WTC11 (cell line): Measurements from ENCODE around the gene ATP8B3. TPM values are rescaled to one million over a fixed set of nuclear protein-coding genes. Genes with fewer than 3 reads are reported as not detected.
A peak's percentile ranks its signal among the peaks of the same experiment; 100 is the strongest.

Experiments used
- ATAC-seq: fragments of 200-7000 bp; cut with Tn5 transposase; 2 replicates; pipeline ENCODE4 v1.10.0; 2021; ENCODE audit warnings: mild to moderate bottlenecking, moderate library complexity
- CTCF ChIA-PET: fragments of 300-600 bp; sonication (Branson Sonifier 250); formaldehyde crosslinking; loops from one replicate; lab custom pipeline; 2021; ENCODE audit warnings: antibody characterized with exemption; lab: Charles Lee
- POLR2A ChIA-PET: fragments of 350-600 bp; sonication (Branson Sonifier 250); formaldehyde crosslinking; loops from one replicate; lab custom pipeline; 2021; ENCODE audit warnings: antibody characterized with exemption; lab: Charles Lee
- DNase-seq: peaks from one replicate; pipeline ENCODE4 v3.0.0; 2021; ENCODE audit warnings: low spot score
- H3K27ac Mint-ChIP-seq: 2 replicates; pipeline ENCODE4 v1.8.0; 2021; ENCODE audit warnings: mixed read lengths
- H3K27me3 Mint-ChIP-seq: 2 replicates; pipeline ENCODE4 v1.8.0; 2021; ENCODE audit warnings: low read depth, mild to moderate bottlenecking, moderate library complexity, mixed read lengths
- H3K36me3 Mint-ChIP-seq: 2 replicates; pipeline ENCODE4 v1.8.0; 2021; ENCODE audit warnings: mixed read lengths
- H3K4me1 Mint-ChIP-seq: 2 replicates; pipeline ENCODE4 v1.8.0; 2022; ENCODE audit warnings: mixed read lengths
- H3K4me3 Mint-ChIP-seq: 2 replicates; pipeline ENCODE4 v1.8.0; 2021; ENCODE audit warnings: mild to moderate bottlenecking, moderate library complexity, mixed read lengths
- H3K9me3 Mint-ChIP-seq: 2 replicates; pipeline ENCODE4 v1.8.0; 2021; ENCODE audit warnings: mixed read lengths
- ELF4 ChIP-seq: sonication (generic); formaldehyde crosslinking; IDR thresholded peaks from 2 replicates; pipeline ENCODE4 v1.8.1; 2022; ENCODE audit warnings: low read depth, mild to moderate bottlenecking, moderate library complexity, missing genetic modification reagents
- EMX1 ChIP-seq: fragments of 250-450 bp; sonication (Bioruptor Pico); IDR thresholded peaks from 2 replicates; pipeline ENCODE4 v1.8.0; 2021; ENCODE audit warnings: mild to moderate bottlenecking
- IRF2 ChIP-seq: sonication (generic); formaldehyde crosslinking; IDR thresholded peaks from 2 replicates; pipeline ENCODE4 v1.8.0; 2022; ENCODE audit warnings: low read depth, missing genetic modification reagents, borderline replicate concordance
- NR2C2 ChIP-seq: sonication (generic); formaldehyde crosslinking; IDR thresholded peaks from 2 replicates; pipeline ENCODE4 v1.8.0; 2022; ENCODE audit warnings: mild to moderate bottlenecking, missing genetic modification reagents
- PRRX2 ChIP-seq: fragments of 250-450 bp; sonication (Bioruptor Pico); IDR thresholded peaks from 2 replicates; pipeline ENCODE4 v1.8.0; 2021; ENCODE audit warnings: mild to moderate bottlenecking
- SMAD4 ChIP-seq: sonication (generic); formaldehyde crosslinking; IDR thresholded peaks from 2 replicates; pipeline ENCODE4 v1.8.0; 2022; ENCODE audit warnings: mild to moderate bottlenecking, missing genetic modification reagents
- SP1 ChIP-seq: sonication (generic); formaldehyde crosslinking; conservative IDR thresholded peaks from 2 replicates; pipeline ENCODE4 v1.8.1; 2022; ENCODE audit warnings: missing genetic modification reagents
- ZNF121 ChIP-seq: sonication (generic); formaldehyde crosslinking; IDR thresholded peaks from 2 replicates; pipeline ENCODE4 v1.8.0; 2023; ENCODE audit warnings: missing genetic modification reagents
- ZNF317 ChIP-seq: sonication (generic); formaldehyde crosslinking; IDR thresholded peaks from 2 replicates; pipeline ENCODE4 v1.8.1; 2023; ENCODE audit warnings: low read depth, mild to moderate bottlenecking, moderate library complexity, missing genetic modification reagents, borderline replicate concordance
- ZNF396 ChIP-seq: fragments of 250-450 bp; sonication (Bioruptor Pico); IDR thresholded peaks from 2 replicates; pipeline ENCODE4 v1.8.0; 2021; ENCODE audit warnings: mild to moderate bottlenecking, moderate library complexity, borderline replicate concordance
- total RNA-seq: library from RNA; stranded (reverse); gene quantifications from 3 replicates; pipeline ENCODE4 v1.2.3, GENCODE V29; 2021
- TF ChIP-seq, protein P1 (sequence below): sonication (generic); formaldehyde crosslinking; IDR thresholded peaks from 2 replicates; pipeline ENCODE4 v1.8.0; 2023; ENCODE audit warnings: missing genetic modification reagents, mild to moderate bottlenecking, borderline replicate concordance
- TF ChIP-seq, protein P2 (sequence below): sonication (generic); formaldehyde crosslinking; IDR thresholded peaks from 2 replicates; pipeline ENCODE4 v1.8.0; 2022; ENCODE audit warnings: missing genetic modification reagents
- TF ChIP-seq, protein P3 (sequence below): sonication (generic); formaldehyde crosslinking; IDR thresholded peaks from 2 replicates; pipeline ENCODE4 v1.8.0; 2022; ENCODE audit warnings: mild to moderate bottlenecking, missing genetic modification reagents
- TF ChIP-seq, protein P4 (sequence below): sonication (generic); formaldehyde crosslinking; IDR thresholded peaks from 2 replicates; pipeline ENCODE4 v1.8.1; 2022; ENCODE audit warnings: missing genetic modification reagents, borderline replicate concordance
- TF ChIP-seq, protein P5 (sequence below): fragments of 250-450 bp; sonication (Bioruptor Pico); IDR thresholded peaks from 2 replicates; pipeline ENCODE4 v2.1.2; 2022; ENCODE audit warnings: mild to moderate bottlenecking, moderate library complexity
- TF ChIP-seq, protein P6 (sequence below): fragments of 250-450 bp; sonication (Bioruptor Pico); IDR thresholded peaks from 2 replicates; pipeline ENCODE4 v1.9.0; 2021; ENCODE audit warnings: mild to moderate bottlenecking, borderline replicate concordance
- TF ChIP-seq, protein P7 (sequence below): fragments of 250-450 bp; sonication (Bioruptor Pico); IDR thresholded peaks from 2 replicates; pipeline ENCODE4 v1.9.0; 2021; ENCODE audit warnings: moderate library complexity, mild to moderate bottlenecking, inconsistent platforms, borderline replicate concordance
- TF ChIP-seq, protein P8 (sequence below): sonication (generic); formaldehyde crosslinking; IDR thresholded peaks from 2 replicates; pipeline ENCODE4 v1.8.0; 2022; ENCODE audit warnings: mild to moderate bottlenecking, missing genetic modification reagents

ATP8B3 gene
- total RNA-seq, 1 experiment from 2014 or later: 5.5 TPM

DNA sequence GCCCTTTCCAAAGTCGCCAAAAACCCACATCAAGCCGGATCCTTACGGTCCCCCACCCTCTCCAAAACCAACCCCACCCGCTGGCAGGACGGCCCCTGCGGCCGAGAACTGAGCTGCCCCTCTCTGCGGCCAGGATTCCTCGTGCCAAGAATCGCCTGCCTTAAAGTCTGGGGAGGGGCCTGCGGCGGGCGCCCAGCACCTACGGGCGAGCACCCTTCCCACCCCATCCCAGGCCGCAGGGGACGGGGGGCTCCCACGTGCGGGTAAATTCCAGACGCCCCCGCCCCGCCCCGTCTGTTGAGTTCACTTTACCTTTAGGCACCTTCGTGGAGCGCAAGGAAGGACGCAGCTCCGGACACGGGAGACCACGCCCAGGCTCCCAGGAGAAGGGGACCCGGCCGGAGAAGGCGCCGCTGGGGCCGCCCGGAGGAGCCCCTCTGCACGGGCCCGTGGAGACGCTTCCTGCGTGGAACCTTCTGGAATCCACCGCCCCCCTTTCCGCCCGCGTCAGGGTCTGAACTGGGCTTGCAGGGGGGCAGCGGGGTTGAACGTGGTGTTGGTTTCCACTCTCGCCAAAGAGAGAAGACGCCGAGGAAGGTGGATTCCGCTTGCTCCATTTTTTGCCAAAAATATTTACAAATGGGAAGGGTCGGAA lies 36.0 kb downstream of the ATP8B3 start:
- ATAC-seq: no peak
- Mint-ChIP-seq H3K36me3 (peaks cover 4% of the 10 kb centered on the region), H3K9me3 (peaks cover 6% of the 10 kb centered on the region), H3K4me1 (peaks cover 16% of the 10 kb centered on the region), H3K4me3 (peak overlapping the region; percentile 58), H3K27ac (no peak overlapping the region), H3K27me3 (peaks cover 98% of the 10 kb centered on the region)
- TF ChIP-seq, protein P1, sequence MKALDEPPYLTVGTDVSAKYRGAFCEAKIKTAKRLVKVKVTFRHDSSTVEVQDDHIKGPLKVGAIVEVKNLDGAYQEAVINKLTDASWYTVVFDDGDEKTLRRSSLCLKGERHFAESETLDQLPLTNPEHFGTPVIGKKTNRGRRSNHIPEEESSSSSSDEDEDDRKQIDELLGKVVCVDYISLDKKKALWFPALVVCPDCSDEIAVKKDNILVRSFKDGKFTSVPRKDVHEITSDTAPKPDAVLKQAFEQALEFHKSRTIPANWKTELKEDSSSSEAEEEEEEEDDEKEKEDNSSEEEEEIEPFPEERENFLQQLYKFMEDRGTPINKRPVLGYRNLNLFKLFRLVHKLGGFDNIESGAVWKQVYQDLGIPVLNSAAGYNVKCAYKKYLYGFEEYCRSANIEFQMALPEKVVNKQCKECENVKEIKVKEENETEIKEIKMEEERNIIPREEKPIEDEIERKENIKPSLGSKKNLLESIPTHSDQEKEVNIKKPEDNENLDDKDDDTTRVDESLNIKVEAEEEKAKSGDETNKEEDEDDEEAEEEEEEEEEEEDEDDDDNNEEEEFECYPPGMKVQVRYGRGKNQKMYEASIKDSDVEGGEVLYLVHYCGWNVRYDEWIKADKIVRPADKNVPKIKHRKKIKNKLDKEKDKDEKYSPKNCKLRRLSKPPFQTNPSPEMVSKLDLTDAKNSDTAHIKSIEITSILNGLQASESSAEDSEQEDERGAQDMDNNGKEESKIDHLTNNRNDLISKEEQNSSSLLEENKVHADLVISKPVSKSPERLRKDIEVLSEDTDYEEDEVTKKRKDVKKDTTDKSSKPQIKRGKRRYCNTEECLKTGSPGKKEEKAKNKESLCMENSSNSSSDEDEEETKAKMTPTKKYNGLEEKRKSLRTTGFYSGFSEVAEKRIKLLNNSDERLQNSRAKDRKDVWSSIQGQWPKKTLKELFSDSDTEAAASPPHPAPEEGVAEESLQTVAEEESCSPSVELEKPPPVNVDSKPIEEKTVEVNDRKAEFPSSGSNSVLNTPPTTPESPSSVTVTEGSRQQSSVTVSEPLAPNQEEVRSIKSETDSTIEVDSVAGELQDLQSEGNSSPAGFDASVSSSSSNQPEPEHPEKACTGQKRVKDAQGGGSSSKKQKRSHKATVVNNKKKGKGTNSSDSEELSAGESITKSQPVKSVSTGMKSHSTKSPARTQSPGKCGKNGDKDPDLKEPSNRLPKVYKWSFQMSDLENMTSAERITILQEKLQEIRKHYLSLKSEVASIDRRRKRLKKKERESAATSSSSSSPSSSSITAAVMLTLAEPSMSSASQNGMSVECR (CRISPR knock-in tag): no peak
- no peak for TF ChIP-seq EMX1 (CRISPR knock-in tag)
- TF ChIP-seq, protein P2, sequence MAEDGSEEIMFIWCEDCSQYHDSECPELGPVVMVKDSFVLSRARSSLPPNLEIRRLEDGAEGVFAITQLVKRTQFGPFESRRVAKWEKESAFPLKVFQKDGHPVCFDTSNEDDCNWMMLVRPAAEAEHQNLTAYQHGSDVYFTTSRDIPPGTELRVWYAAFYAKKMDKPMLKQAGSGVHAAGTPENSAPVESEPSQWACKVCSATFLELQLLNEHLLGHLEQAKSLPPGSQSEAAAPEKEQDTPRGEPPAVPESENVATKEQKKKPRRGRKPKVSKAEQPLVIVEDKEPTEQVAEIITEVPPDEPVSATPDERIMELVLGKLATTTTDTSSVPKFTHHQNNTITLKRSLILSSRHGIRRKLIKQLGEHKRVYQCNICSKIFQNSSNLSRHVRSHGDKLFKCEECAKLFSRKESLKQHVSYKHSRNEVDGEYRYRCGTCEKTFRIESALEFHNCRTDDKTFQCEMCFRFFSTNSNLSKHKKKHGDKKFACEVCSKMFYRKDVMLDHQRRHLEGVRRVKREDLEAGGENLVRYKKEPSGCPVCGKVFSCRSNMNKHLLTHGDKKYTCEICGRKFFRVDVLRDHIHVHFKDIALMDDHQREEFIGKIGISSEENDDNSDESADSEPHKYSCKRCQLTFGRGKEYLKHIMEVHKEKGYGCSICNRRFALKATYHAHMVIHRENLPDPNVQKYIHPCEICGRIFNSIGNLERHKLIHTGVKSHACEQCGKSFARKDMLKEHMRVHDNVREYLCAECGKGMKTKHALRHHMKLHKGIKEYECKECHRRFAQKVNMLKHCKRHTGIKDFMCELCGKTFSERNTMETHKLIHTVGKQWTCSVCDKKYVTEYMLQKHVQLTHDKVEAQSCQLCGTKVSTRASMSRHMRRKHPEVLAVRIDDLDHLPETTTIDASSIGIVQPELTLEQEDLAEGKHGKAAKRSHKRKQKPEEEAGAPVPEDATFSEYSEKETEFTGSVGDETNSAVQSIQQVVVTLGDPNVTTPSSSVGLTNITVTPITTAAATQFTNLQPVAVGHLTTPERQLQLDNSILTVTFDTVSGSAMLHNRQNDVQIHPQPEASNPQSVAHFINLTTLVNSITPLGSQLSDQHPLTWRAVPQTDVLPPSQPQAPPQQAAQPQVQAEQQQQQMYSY (CRISPR knock-in tag): no peak
- TF ChIP-seq, protein P3, sequence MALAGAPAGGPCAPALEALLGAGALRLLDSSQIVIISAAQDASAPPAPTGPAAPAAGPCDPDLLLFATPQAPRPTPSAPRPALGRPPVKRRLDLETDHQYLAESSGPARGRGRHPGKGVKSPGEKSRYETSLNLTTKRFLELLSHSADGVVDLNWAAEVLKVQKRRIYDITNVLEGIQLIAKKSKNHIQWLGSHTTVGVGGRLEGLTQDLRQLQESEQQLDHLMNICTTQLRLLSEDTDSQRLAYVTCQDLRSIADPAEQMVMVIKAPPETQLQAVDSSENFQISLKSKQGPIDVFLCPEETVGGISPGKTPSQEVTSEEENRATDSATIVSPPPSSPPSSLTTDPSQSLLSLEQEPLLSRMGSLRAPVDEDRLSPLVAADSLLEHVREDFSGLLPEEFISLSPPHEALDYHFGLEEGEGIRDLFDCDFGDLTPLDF (CRISPR knock-in tag): no peak
- TF ChIP-seq PRRX2 (CRISPR knock-in tag): no peak
- TF ChIP-seq NR2C2: no peak
- TF ChIP-seq, protein P4, sequence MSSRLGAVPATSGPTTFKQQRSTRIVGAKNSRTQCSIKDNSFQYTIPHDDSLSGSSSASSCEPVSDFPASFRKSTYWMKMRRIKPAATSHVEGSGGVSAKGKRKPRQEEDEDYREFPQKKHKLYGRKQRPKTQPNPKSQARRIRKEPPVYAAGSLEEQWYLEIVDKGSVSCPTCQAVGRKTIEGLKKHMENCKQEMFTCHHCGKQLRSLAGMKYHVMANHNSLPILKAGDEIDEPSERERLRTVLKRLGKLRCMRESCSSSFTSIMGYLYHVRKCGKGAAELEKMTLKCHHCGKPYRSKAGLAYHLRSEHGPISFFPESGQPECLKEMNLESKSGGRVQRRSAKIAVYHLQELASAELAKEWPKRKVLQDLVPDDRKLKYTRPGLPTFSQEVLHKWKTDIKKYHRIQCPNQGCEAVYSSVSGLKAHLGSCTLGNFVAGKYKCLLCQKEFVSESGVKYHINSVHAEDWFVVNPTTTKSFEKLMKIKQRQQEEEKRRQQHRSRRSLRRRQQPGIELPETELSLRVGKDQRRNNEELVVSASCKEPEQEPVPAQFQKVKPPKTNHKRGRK (CRISPR knock-in tag): no peak
- TF ChIP-seq ZNF121: no peak
- TF ChIP-seq, protein P5, sequence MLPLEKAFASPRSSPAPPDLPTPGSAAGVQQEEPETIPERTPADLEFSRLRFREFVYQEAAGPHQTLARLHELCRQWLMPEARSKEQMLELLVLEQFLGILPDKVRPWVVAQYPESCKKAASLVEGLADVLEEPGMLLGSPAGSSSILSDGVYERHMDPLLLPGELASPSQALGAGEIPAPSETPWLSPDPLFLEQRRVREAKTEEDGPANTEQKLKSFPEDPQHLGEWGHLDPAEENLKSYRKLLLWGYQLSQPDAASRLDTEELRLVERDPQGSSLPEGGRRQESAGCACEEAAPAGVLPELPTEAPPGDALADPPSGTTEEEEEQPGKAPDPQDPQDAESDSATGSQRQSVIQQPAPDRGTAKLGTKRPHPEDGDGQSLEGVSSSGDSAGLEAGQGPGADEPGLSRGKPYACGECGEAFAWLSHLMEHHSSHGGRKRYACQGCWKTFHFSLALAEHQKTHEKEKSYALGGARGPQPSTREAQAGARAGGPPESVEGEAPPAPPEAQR: no peak
- no peak for TF ChIP-seq SMAD4 (CRISPR knock-in tag)
- TF ChIP-seq, protein P6, sequence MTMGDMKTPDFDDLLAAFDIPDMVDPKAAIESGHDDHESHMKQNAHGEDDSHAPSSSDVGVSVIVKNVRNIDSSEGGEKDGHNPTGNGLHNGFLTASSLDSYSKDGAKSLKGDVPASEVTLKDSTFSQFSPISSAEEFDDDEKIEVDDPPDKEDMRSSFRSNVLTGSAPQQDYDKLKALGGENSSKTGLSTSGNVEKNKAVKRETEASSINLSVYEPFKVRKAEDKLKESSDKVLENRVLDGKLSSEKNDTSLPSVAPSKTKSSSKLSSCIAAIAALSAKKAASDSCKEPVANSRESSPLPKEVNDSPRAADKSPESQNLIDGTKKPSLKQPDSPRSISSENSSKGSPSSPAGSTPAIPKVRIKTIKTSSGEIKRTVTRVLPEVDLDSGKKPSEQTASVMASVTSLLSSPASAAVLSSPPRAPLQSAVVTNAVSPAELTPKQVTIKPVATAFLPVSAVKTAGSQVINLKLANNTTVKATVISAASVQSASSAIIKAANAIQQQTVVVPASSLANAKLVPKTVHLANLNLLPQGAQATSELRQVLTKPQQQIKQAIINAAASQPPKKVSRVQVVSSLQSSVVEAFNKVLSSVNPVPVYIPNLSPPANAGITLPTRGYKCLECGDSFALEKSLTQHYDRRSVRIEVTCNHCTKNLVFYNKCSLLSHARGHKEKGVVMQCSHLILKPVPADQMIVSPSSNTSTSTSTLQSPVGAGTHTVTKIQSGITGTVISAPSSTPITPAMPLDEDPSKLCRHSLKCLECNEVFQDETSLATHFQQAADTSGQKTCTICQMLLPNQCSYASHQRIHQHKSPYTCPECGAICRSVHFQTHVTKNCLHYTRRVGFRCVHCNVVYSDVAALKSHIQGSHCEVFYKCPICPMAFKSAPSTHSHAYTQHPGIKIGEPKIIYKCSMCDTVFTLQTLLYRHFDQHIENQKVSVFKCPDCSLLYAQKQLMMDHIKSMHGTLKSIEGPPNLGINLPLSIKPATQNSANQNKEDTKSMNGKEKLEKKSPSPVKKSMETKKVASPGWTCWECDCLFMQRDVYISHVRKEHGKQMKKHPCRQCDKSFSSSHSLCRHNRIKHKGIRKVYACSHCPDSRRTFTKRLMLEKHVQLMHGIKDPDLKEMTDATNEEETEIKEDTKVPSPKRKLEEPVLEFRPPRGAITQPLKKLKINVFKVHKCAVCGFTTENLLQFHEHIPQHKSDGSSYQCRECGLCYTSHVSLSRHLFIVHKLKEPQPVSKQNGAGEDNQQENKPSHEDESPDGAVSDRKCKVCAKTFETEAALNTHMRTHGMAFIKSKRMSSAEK (CRISPR knock-in tag): no peak
- TF ChIP-seq, protein P7, sequence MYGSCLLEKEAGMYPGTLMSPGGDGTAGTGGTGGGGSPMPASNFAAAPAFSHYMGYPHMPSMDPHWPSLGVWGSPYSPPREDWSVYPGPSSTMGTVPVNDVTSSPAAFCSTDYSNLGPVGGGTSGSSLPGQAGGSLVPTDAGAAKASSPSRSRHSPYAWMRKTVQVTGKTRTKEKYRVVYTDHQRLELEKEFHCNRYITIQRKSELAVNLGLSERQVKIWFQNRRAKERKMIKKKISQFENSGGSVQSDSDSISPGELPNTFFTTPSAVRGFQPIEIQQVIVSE (CRISPR knock-in tag): no peak
- TF ChIP-seq ZNF317 (CRISPR knock-in tag): no peak
- TF ChIP-seq, protein P8, sequence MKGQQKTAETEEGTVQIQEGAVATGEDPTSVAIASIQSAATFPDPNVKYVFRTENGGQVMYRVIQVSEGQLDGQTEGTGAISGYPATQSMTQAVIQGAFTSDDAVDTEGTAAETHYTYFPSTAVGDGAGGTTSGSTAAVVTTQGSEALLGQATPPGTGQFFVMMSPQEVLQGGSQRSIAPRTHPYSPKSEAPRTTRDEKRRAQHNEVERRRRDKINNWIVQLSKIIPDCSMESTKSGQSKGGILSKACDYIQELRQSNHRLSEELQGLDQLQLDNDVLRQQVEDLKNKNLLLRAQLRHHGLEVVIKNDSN: no peak
- TF ChIP-seq IRF2: no peak
- no peak for TF ChIP-seq SP1 (CRISPR knock-in tag)
- TF ChIP-seq ZNF396: no peak
- no peak for TF ChIP-seq ELF4 (CRISPR knock-in tag)
- POLR2A ChIA-PET: no interaction called here
- no peak for DNase-seq
- CTCF ChIA-PET: interaction anchor here (0.5 to 3.9 kb wide), 15 partner anchors 8 to 678 kb away, joined by 3 to 26 read pairs (median 4); no protein-coding TSS in a partner anchor
